COR-L47 (cell line): Measurements from ENCODE around the gene ZBTB3.
"Not testable (repeated sequence)": the region's sequence is repeated elsewhere in the genome, so short reads cannot be mapped to it uniquely, and the experiment has no call there.

Source experiments
- DNase-seq: peaks from one replicate; lab custom pipeline; 2025; lab: John Stamatoyannopoulos, UW

ZBTB3 gene

GRCh38 chr11:62753736-62754603 lies at the start of gene ZBTB3:
TSS of gene ZBTB3 (minus strand) at chr11:62754160. CDS start at chr11:62753664, 496 bp downstream.
- peak; percentile 97 for DNase-seq

- DNase-seq: no peak
These were observed 47.1 kb upstream of the ZBTB3 start for GRCh38 chr11:62801071-62801470.

GRCh38 chr11:62799486-62799885 lies 45.5 kb upstream of the ZBTB3 start:
- no peak for DNase-seq

GRCh38 chr11:62796281-62796680 lies 42.3 kb upstream of the ZBTB3 start:
- DNase-seq: no peak

- DNase-seq: no peak
These were observed 40.3 kb upstream of the ZBTB3 start for GRCh38 chr11:62794201-62794775.

- DNase-seq: no peak
These were observed 38.2 kb upstream of the ZBTB3 start for GRCh38 chr11:62792202-62792575.

GRCh38 chr11:62791501-62792201 lies 37.7 kb upstream of the ZBTB3 start, which contains the start of gene TMEM223:
TSS of gene TMEM223 (minus strand) at chr11:62792006. CDS start at chr11:62791994, 12 bp downstream.
- peak; percentile 68 for DNase-seq

GRCh38 chr11:62789576-62789975 lies 35.6 kb upstream of the ZBTB3 start:
- no peak for DNase-seq

GRCh38 chr11:62788991-62789390 lies 35.0 kb upstream of the ZBTB3 start:
- no peak for DNase-seq

GRCh38 chr11:62787005-62787759 lies 33.2 kb upstream of the ZBTB3 start, which contains the start of gene TMEM179B:
TSS of gene TMEM179B (plus strand) at chr11:62787402. CDS start at chr11:62787432, 30 bp downstream.
- DNase-seq: peak; percentile 99

- peak; percentile 74 for DNase-seq
These were observed 32.5 kb upstream of the ZBTB3 start for GRCh38 chr11:62786318-62787004.

- no peak for DNase-seq
These were observed 28.8 kb upstream of the ZBTB3 start for GRCh38 chr11:62782753-62783152.

GRCh38 chr11:62778441-62778840 lies 24.5 kb upstream of the ZBTB3 start:
- no peak for DNase-seq

GRCh38 chr11:62777389-62777788 lies 23.4 kb upstream of the ZBTB3 start:
- no peak for DNase-seq

- no peak for DNase-seq
These were observed 21.7 kb upstream of the ZBTB3 start for GRCh38 chr11:62775646-62776045.

GRCh38 chr11:62774407-62774806 lies 20.4 kb upstream of the ZBTB3 start:
- DNase-seq: no peak

- peak; percentile 97 for DNase-seq
These were observed 17.4 kb upstream of the ZBTB3 start, which contains the start of gene TAF6L for GRCh38 chr11:62771144-62772021. TSS of gene TAF6L (plus strand) at chr11:62771396. CDS start at chr11:62775784, 4,388 bp downstream.

GRCh38 chr11:62770778-62771143 lies 16.8 kb upstream of the ZBTB3 start:
- DNase-seq: peak; percentile 27

- DNase-seq: not testable (repeated sequence)
These were observed 6.9 kb upstream of the ZBTB3 start for GRCh38 chr11:62760867-62761227.
